ENCODE data around the gene FBXW11.

DNA sequence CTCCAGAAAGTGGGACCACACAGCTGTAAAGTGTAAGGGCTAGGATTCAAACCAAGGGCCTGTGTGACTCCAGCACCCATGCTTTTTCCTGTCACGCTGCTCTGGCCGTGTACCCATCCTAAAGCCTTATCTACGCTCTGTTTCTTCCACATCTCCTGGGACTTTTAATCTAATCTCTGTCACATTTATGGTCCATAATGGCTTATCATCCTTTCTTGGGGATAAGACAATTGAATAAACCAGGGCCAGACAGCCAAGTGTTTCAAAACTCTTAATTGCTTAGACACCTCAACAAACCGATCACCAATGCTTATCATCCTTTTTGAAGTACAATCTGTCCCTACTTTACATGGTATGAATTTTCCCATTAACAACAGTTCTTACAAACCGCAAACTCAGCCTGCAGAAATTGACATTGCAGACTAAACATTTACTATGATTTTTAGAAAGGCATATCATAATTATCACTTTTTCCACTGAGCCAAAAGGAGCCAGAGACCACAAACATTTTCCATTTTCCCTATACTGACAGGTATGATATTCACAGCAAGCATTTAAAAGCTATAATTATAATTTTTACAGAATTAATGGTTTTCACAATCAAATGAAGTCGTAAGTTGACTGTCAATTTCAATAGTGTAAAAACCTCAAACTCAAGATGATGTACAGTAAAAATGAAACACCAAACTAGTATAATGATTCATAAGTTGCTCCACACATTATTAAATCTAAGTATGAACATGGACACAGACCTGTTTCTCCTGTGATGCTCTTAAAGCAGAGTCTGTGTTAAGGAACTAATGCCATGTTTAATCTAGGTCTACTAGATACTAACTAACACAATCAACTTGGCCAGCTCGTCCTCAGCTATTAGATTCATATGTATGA lies 99.5 kb downstream of the FBXW11 start:
- TF ChIP-seq, protein P1, sequence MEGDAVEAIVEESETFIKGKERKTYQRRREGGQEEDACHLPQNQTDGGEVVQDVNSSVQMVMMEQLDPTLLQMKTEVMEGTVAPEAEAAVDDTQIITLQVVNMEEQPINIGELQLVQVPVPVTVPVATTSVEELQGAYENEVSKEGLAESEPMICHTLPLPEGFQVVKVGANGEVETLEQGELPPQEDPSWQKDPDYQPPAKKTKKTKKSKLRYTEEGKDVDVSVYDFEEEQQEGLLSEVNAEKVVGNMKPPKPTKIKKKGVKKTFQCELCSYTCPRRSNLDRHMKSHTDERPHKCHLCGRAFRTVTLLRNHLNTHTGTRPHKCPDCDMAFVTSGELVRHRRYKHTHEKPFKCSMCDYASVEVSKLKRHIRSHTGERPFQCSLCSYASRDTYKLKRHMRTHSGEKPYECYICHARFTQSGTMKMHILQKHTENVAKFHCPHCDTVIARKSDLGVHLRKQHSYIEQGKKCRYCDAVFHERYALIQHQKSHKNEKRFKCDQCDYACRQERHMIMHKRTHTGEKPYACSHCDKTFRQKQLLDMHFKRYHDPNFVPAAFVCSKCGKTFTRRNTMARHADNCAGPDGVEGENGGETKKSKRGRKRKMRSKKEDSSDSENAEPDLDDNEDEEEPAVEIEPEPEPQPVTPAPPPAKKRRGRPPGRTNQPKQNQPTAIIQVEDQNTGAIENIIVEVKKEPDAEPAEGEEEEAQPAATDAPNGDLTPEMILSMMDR (IDR thresholded peaks at IDR 0.05), result no peak
- TF ChIP-seq POLR2A (IDR thresholded peaks at IDR 0.05), result no peak

Measured in thyroid gland (tissue), 4 donors.